Right lobe of liver (tissue), 6 donors: ENCODE measurements around the gene MDFIC. TPM values are rescaled to one million over a fixed set of nuclear protein-coding genes. Genes with fewer than 3 reads are reported as not detected.
A peak's percentile ranks its signal among the peaks of the same experiment; 100 is the strongest.

Source experiments
- ATAC-seq, 4 donors: fragments of 200-7000 bp; cut with Tn5 transposase; one replicate each; pipeline ENCODE4 v1.9.1; 2020; ENCODE audit warnings: mild to moderate bottlenecking in 4 of 4, moderate library complexity in 4 of 4
- DNase-seq, 3 donors: peaks; one replicate each; pipeline ENCODE4 v3.0.0-alpha.2; 2020
- H3K27ac ChIP-seq, 3 donors: fragments of 200-600 bp; one replicate each; pipeline ENCODE4 v1.8.0; 2022
- H3K27me3 ChIP-seq, 2 donors: fragments of 200-600 bp; one replicate each; pipeline ENCODE4 v1.8.0; 2022
- H3K36me3 ChIP-seq, 4 donors: fragments of 200-600 bp; sonication (generic) in 1 of 4; one replicate each; pipeline versions ENCODE4 v1.5.1 to v1.8.0; 2017 to 2022; ENCODE audit warnings: control low read depth in 1 of 4
- H3K4me1 ChIP-seq, 4 donors: fragments of 200-600 bp; sonication (generic) in 1 of 4; one replicate each; pipeline versions ENCODE4 v1.5.1 to v1.8.0; 2017 to 2022; ENCODE audit warnings: control low read depth in 1 of 4
- H3K4me3 ChIP-seq, 3 donors: fragments of 200-600 bp; one replicate each; pipeline ENCODE4 v1.8.0; 2022
- H3K9me3 ChIP-seq, 4 donors: fragments of 200-600 bp; sonication (generic) in 1 of 4; one replicate each; pipeline versions ENCODE4 v1.5.1 to v1.8.0; 2017 to 2022; ENCODE audit warnings: control low read depth in 1 of 4
- CTCF ChIP-seq, 4 donors: fragments of 200-600 bp in 3 of 4; fragments of 450-650 bp in 1 of 4; IDR thresholded peaks; one replicate each; pipeline versions ENCODE4 v1.5.1 to v1.8.0; 2016 to 2022; ENCODE audit warnings: antibody characterized with exemption in 4 of 4, mild to moderate bottlenecking in 2 of 4
- POLR2A ChIP-seq: fragments of 450-650 bp; IDR thresholded peaks from one replicate; pipeline ENCODE4 v1.6.1; 2017; ENCODE audit warnings: antibody characterized with exemption, mild to moderate bottlenecking
- WGBS: methylation state at CpG from one replicate; pipeline ENCODE4 v1.1.6; 2018; ENCODE audit warnings: low coverage, low lambda C conversion rate; ENCODE audit not compliant: insufficient coverage; ENCODE audit errors: missing lambda C conversion rate; 5-methylcytosine and 5-hydroxymethylcytosine counted together
- intact Hi-C, 2 donors: fragments of 100-400 bp; cut with DNase I; formaldehyde crosslinking; loops; one replicate each; pipeline versions ENCODE4 v1.11.2 to v1.14.1; 2022
- total RNA-seq, 6 experiments: library from RNA; depleted of rRNA in 2 of 6; stranded (reverse); fragments of >200 nt in 2 of 6; fragmentation: NEBNext Ultra II Directional in 3 of 6; extraction: Animal tissue kit (Norgen Biotek cat#: 25700) in 3 of 6; gene quantifications; one replicate each; pipeline versions ENCODE4 v1.1.0 to v1.2.4, GENCODE V29; 2016 to 2023
- donor health status: DM: no; HTN: yes; CAD: no.
- donor health status: DM: no; HTN: no; CAD: no.
- donor health status: DM: no; HTN: no; CAD: no.
- donor health status: DM: no; HTN: yes; CAD: no.
- donor health status: DM: no; HTN: yes; CAD: no.

The MDFIC gene
- total RNA-seq, 6 experiments from 2014 or later, result 7.5 to 20.7 (median 13.4) TPM

GRCh38 chr7:114922652-114923402 lies 933 bp downstream of the MDFIC start:
- peak; percentile 29 to 58 (median 49) for DNase-seq
- Histone ChIP-seq H3K9me3 (no peaks in the 10 kb centered on the region), H3K27me3 (no peaks in the 10 kb centered on the region), H3K4me1 (peaks cover 0 to 8% (median 0%) of the 10 kb centered on the region in 4 donors), H3K36me3 (no peaks in the 10 kb centered on the region), H3K4me3 (peak overlapping the region; percentile 63 to 69 (median 69)), H3K27ac (peak overlapping the region; percentile 86 to 90 (median 89))
- intact Hi-C loops, result no loop called here
- peak; percentile 40 to 64 (median 62) for ATAC-seq
- no peak for TF ChIP-seq CTCF (IDR thresholded peaks at IDR 0.05)
- TF ChIP-seq POLR2A, result peak; percentile 28
- WGBS, result under 1% methylated on average over 25 of the region's 51 CpGs

GRCh38 chr7:114923403-114923713 lies 1.5 kb downstream of the MDFIC start:
- no peak for TF ChIP-seq CTCF (IDR thresholded peaks at IDR 0.05)
- TF ChIP-seq POLR2A, result no peak
- H3K4me3 ChIP-seq, result peak overlapping the region; percentile 63 to 69 (median 69)
- no peak for ATAC-seq
- H3K4me1 ChIP-seq, result peaks cover 0 to 8% (median 0%) of the 10 kb centered on the region in 4 donors
- intact Hi-C loops, result no loop called here
- no peaks in the 10 kb centered on the region for H3K9me3 ChIP-seq
- H3K27ac ChIP-seq, result peak overlapping the region; percentile 86 to 90 (median 89)
- no peak for DNase-seq
- no peaks in the 10 kb centered on the region for H3K36me3 ChIP-seq
- H3K27me3 ChIP-seq, result no peaks in the 10 kb centered on the region
- 4% methylated on average over 4 of the region's 4 CpGs for WGBS

- no peaks in the 10 kb centered on the region for H3K36me3 ChIP-seq
- no peak for ATAC-seq
- intact Hi-C loops, result no loop called here
- H3K9me3 ChIP-seq, result no peaks in the 10 kb centered on the region
- TF ChIP-seq POLR2A (no peak), CTCF (IDR thresholded peaks at IDR 0.05) (no peak)
- 50% methylated on average over 4 of the region's 4 CpGs for WGBS
- H3K4me3 ChIP-seq, result peak overlapping the region in 2 of 3 donors; percentile 69
- no peaks in the 10 kb centered on the region for H3K27me3 ChIP-seq
- peak overlapping the region; percentile 86 to 90 (median 89) for H3K27ac ChIP-seq
- no peak for DNase-seq
- peaks cover 0 to 8% (median 0%) of the 10 kb centered on the region in 4 donors for H3K4me1 ChIP-seq
These were observed 2.3 kb downstream of the MDFIC start for GRCh38 chr7:114924038-114924712.

- Histone ChIP-seq H3K4me3 (no peak overlapping the region), H3K4me1 (peaks cover 0 to 10% (median 0%) of the 10 kb centered on the region in 4 donors)
These were observed 3.5 kb downstream of the MDFIC start for GRCh38 chr7:114925434-114925833.

More at GRCh38 chr7:114925434-114925833, 3.5 kb downstream of the MDFIC start:
- DNase-seq (no peak), ATAC-seq (no peak)
- Histone ChIP-seq H3K27ac (no peak overlapping the region), H3K36me3 (no peaks in the 10 kb centered on the region), H3K9me3 (no peaks in the 10 kb centered on the region), H3K27me3 (no peaks in the 10 kb centered on the region)
- intact Hi-C loops, result no loop called here
- no peak for TF ChIP-seq CTCF (IDR thresholded peaks at IDR 0.05)
- TF ChIP-seq POLR2A, result no peak
